KMS-11 (cell line): ENCODE data around the gene VAMP5.
"Not testable (repeated sequence)": the region's sequence is repeated elsewhere in the genome, so short reads cannot be mapped to it uniquely, and the experiment has no call there.

ENCODE experiments used
- H2AFZ ChIP-seq: fragments of 200-600 bp; sonication (generic); 2 replicates; pipeline ENCODE4 v1.6.1; 2016; ENCODE audit warnings: antibody characterized with exemption, mixed run types, low read depth
- H3K27ac ChIP-seq: fragments of 200-600 bp; sonication (generic); 2 replicates; pipeline ENCODE4 v1.6.1; 2016; ENCODE audit warnings: mild to moderate bottlenecking, mixed run types
- H3K27me3 ChIP-seq: fragments of 200-600 bp; sonication (generic); 2 replicates; pipeline ENCODE4 v1.6.1; 2017; ENCODE audit warnings: mild to moderate bottlenecking, low read depth, mixed run types, moderate library complexity; ENCODE audit not compliant: insufficient read depth
- H3K36me3 ChIP-seq: fragments of 200-600 bp; sonication (generic); 2 replicates; pipeline ENCODE4 v1.6.1; 2017; ENCODE audit warnings: mild to moderate bottlenecking, mixed run types; ENCODE audit not compliant: insufficient read depth
- H3K4me1 ChIP-seq: fragments of 200-600 bp; sonication (generic); 2 replicates; pipeline ENCODE4 v1.6.1; 2016; ENCODE audit warnings: mild to moderate bottlenecking, low read depth, mixed run types; ENCODE audit not compliant: poor library complexity, severe bottlenecking
- H3K4me2 ChIP-seq: fragments of 200-600 bp; sonication (generic); 2 replicates; pipeline ENCODE4 v1.7.0; 2016; ENCODE audit warnings: mild to moderate bottlenecking, mixed run types
- H3K4me3 ChIP-seq: fragments of 200-600 bp; sonication (generic); IDR thresholded peaks from 2 replicates; pipeline ENCODE4 v1.6.1; 2017; ENCODE audit warnings: low read depth, low read length, mixed read lengths; ENCODE audit not compliant: insufficient read depth
- H3K79me2 ChIP-seq: fragments of 200-600 bp; sonication (generic); 2 replicates; pipeline ENCODE4 v1.6.1; 2016; ENCODE audit warnings: low read depth, mixed run types; ENCODE audit not compliant: insufficient read depth
- H3K9ac ChIP-seq: fragments of 200-600 bp; sonication (generic); 2 replicates; pipeline ENCODE4 v1.6.1; 2016; ENCODE audit warnings: mild to moderate bottlenecking, mixed run types
- H4K20me1 ChIP-seq: fragments of 200-600 bp; sonication (generic); 2 replicates; pipeline ENCODE4 v1.6.1; 2016; ENCODE audit warnings: mild to moderate bottlenecking, mixed run types; ENCODE audit not compliant: insufficient read depth
- TF ChIP-seq, protein P1 (sequence below): fragments of 200-600 bp; sonication (generic); conservative IDR thresholded peaks from 2 replicates; pipeline ENCODE4 v1.6.1; 2017; ENCODE audit warnings: low read depth, mild to moderate bottlenecking, antibody characterized with exemption, low read length, moderate library complexity, mixed read lengths

The VAMP5 gene

DNA sequence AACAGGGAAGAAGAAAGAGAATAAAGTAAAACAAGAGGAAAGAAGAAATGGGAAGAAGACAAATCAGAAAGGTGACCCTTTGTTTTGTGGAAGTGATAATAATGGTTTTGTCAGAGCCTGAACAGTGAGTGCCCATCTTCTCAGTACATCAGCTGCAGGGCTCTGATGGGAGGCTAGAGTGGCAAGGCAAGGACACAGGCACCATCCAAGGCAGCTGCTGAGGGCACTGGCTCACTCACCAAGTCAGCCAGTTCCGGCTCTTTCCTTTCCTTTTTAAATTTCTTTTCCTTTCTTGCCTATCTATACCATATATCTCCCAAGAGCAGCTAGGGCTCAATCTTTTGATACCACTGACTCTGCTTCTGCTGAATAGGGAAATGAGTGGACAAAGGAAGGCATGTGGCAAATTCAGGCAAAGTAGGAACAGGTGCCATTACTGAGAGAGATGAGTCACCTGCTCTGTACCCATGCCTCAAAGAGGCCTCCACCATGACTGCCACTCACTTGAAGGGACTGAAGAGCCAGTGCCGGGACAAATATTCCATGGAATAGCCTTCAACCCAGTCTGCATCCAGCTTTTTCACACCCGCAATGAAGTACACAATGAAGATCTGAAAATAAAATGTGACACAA lies 29.1 kb upstream of the VAMP5 start:
- Histone ChIP-seq H3K27me3 (no peaks in the 10 kb centered on the region), H4K20me1 (no peaks in the 10 kb centered on the region), H3K4me3 (no peak overlapping the region), H2AFZ (no peak overlapping the region), H3K27ac (no peak overlapping the region), H3K79me2 (peaks cover 4% of the 10 kb centered on the region), H3K4me1 (peaks cover 7% of the 10 kb centered on the region), H3K9ac (no peak overlapping the region), H3K36me3 (no peaks in the 10 kb centered on the region; the same call in 1 of the 2 replicates), H3K4me2 (no peak overlapping the region)
- TF ChIP-seq, protein P1, sequence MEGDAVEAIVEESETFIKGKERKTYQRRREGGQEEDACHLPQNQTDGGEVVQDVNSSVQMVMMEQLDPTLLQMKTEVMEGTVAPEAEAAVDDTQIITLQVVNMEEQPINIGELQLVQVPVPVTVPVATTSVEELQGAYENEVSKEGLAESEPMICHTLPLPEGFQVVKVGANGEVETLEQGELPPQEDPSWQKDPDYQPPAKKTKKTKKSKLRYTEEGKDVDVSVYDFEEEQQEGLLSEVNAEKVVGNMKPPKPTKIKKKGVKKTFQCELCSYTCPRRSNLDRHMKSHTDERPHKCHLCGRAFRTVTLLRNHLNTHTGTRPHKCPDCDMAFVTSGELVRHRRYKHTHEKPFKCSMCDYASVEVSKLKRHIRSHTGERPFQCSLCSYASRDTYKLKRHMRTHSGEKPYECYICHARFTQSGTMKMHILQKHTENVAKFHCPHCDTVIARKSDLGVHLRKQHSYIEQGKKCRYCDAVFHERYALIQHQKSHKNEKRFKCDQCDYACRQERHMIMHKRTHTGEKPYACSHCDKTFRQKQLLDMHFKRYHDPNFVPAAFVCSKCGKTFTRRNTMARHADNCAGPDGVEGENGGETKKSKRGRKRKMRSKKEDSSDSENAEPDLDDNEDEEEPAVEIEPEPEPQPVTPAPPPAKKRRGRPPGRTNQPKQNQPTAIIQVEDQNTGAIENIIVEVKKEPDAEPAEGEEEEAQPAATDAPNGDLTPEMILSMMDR: no peak

DNA sequence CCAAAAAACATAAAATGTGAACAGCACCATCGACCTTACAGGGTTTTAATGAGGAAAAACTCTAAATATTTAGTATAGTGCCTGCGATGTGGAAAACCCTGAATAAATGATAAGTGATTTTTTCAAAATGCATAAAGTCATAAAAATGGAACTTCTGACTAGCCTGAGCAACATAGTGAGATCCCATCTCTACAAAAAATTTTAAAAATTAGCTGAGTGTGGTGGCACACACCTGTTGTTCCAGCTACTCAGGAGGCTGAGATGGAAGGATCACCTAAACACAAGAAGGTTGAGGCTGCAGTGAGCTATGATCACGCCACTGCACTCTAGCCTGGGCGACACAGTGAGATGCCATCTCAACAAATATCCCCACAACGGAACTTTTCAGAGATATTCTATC lies 27.1 kb upstream of the VAMP5 start:
- H4K20me1 ChIP-seq: no peaks in the 10 kb centered on the region
- no peaks in the 10 kb centered on the region for H3K27me3 ChIP-seq
- TF ChIP-seq, protein P1: no peak
- H2AFZ ChIP-seq: no peak overlapping the region
- H3K27ac ChIP-seq: no peak overlapping the region
- peaks cover 11% of the 10 kb centered on the region for H3K4me1 ChIP-seq
- H3K36me3 ChIP-seq: no peaks in the 10 kb centered on the region; the same call in 1 of the 2 replicates
- no peak overlapping the region for H3K9ac ChIP-seq
- H3K79me2 ChIP-seq: peaks cover 14% of the 10 kb centered on the region
- no peak overlapping the region for H3K4me3 ChIP-seq
- no peak overlapping the region for H3K4me2 ChIP-seq

- Histone ChIP-seq H3K27me3 (no peaks in the 10 kb centered on the region), H3K4me1 (peaks cover 13% of the 10 kb centered on the region), H4K20me1 (no peaks in the 10 kb centered on the region), H3K9ac (no peak overlapping the region), H3K4me3 (no peak overlapping the region), H3K4me2 (no peak overlapping the region), H3K36me3 (no peaks in the 10 kb centered on the region; the same call in 1 of the 2 replicates), H3K27ac (no peak overlapping the region), H3K79me2 (peaks cover 14% of the 10 kb centered on the region), H2AFZ (no peak overlapping the region)
- TF ChIP-seq, protein P1: no peak
These were observed 26.1 kb upstream of the VAMP5 start for GRCh38 chr2:85558160-85558559.

- Histone ChIP-seq H3K79me2 (peaks cover 14% of the 10 kb centered on the region), H3K4me3 (peak overlapping the region; percentile 35), H3K9ac (peak overlapping the region; percentile 54; the same call in 1 of the 2 replicates), H3K4me1 (peaks cover 13% of the 10 kb centered on the region), H3K4me2 (peak overlapping the region; percentile 89)
- not testable (repeated sequence) for H3K27me3 ChIP-seq, H2AFZ ChIP-seq, H3K27ac ChIP-seq, H3K36me3 ChIP-seq, H4K20me1 ChIP-seq
These were observed 23.9 kb upstream of the VAMP5 start for GRCh38 chr2:85560403-85560726.

DNA sequence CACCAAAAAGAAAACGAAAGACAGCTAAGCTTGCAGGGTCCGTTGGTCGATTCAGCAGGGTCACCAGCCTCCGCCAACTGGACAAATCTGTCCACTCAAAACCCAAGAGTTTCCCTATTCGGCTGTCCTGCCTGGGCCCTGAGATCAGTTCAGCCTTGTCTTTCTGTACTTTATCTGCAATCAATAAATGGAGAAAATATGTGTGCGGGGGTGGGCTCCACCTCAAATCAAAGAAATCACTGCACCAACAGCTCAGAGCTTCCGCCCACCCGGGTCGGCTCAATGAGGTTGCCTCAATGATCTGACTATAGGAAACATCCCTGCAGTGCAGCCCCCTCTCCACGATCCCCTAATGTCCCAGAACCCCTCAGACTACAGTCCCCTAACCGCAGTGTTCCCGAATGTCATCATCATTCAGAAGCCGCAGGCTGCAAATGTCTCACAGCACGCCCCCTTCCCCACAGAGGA lies 23.4 kb upstream of the VAMP5 start:
- Histone ChIP-seq H3K4me2 (peak overlapping the region; percentile 89), H3K27me3 (no peaks in the 10 kb centered on the region), H3K4me3 (peak overlapping the region; percentile 35), H4K20me1 (no peaks in the 10 kb centered on the region), H3K79me2 (peaks cover 14% of the 10 kb centered on the region), H2AFZ (peak overlapping the region; percentile 86), H3K4me1 (peaks cover 13% of the 10 kb centered on the region), H3K9ac (peak overlapping the region; percentile 54; the same call in 1 of the 2 replicates), H3K27ac (no peak overlapping the region), H3K36me3 (no peaks in the 10 kb centered on the region)
- TF ChIP-seq, protein P1: no peak
